CD4-positive, alpha-beta T cell treated with Interleukin-17A for 4 hours (primary cell): Measurements from ENCODE around the gene PEX10.

Experiments
- DNase-seq: peaks from one replicate; pipeline ENCODE4 v3.0.0-alpha.2; 2020; ENCODE audit warnings: mixed read lengths

PEX10 gene

DNA sequence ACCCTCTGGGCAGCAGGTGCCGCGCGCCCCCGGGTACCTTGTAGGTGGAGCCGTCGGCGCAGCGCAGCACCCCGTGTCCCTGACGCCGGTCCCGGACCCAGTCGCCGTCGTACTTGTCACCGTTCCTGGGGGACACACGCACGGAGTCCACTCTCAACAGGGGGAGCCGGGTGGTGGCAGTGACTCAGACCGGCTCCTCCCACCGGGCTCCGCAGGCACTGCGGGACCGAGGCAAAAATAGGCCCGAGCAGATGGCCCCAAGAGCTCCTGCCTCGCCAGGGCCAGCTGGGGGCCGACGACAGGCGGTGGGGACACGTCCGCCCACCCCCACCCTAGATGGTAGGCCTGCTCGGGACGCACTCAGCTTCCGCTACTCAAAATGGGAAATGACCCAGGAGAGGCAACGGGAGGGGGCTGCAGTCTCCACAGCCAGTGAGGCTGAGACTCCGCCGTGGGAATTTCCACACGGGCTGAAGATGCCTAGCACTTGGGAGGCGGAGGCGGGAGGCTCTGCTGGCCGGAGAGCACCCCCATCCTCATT lies 27.4 kb downstream of the PEX10 start:
- DNase-seq = no peak

DNA sequence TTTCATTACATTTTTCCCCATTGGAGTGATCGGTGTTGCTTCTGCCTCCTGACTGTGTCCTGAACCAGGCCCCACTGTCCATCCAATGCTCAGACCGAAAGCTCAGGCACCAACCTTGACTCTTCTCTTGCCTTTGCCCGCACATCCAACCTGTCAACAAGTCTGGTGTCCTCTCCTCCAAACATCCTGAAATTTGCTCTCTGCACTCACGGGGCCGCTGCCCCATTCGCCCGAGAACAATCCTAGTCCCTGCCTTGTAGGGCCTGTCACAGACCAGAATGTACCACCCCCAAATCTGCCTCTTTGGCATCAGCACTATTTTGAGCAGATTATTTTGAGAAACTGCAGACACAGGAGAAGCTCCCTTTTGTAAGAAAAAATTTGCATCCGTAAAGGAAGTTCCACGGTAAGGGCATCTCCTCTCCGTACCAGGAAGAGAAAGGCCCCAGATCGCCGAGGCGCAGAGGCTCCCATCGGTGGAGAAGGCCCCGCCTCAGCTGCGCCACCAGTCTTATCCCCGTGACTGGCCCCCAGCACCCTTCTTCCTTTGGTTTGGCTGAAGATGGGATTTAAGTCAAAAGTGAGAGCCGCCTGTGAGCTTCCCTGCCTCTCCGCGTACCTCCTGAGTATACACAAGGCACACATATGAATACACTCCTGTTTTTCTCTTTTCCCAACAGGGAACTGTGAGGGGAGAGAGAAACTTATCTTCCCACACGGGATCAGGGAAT lies 28.1 kb downstream of the PEX10 start:
- DNase-seq = no peak

DNA sequence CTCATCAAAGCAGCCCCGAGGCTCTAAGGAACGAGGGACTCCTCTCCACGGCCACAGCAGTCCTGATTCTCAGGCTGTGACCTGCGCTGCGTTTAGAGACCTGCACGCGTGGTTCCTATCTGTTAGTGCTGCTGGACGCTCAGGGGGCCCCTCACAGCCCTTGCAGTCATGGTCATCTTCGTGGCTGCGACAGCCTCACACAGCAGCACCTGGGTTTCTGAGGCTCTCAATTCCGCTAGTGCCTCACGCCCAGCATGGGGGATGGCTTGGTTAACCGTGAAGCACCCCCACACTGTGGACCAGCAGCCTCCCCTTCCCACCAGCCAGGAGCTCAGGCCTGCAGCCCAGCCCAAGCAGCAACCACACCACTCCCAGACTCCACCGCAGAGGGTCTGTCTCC lies 28.8 kb downstream of the PEX10 start:
- no peak for DNase-seq

DNA sequence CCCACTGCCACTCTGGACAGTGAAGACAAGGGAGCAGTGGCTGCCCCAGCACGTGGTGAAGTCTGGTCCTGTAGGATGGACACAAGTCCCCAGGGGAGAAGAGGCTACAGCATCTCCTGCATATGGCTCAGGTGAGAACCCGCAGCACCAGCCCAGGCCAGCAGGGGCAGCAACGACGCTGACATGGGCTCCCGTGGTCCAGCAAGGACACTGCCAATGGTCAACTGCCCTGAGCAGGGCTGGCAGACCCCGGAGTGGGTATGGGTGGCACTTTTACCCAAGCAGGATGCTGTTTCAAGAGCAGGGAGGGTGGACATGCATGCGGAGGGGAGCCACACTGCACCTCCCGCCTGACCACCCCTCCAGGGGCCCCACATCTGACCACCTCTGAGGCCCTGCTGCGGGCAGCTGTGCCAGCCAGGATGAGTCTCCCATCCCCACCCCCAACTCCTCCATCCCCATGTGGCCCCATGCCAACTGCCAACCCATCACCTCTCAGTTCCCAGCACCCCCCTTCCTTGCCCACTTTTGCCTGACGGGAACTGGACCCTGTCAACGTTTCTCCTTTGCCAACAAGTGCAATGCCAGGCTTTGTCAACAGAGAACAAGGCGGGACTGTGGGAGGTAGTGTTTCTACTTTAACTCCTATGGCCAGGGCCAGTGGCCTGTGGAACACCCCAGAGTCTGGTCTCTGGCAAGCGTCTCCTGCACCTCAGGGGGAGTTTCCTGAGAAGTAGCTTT lies 29.6 kb downstream of the PEX10 start:
- peak; percentile 38 for DNase-seq

DNA sequence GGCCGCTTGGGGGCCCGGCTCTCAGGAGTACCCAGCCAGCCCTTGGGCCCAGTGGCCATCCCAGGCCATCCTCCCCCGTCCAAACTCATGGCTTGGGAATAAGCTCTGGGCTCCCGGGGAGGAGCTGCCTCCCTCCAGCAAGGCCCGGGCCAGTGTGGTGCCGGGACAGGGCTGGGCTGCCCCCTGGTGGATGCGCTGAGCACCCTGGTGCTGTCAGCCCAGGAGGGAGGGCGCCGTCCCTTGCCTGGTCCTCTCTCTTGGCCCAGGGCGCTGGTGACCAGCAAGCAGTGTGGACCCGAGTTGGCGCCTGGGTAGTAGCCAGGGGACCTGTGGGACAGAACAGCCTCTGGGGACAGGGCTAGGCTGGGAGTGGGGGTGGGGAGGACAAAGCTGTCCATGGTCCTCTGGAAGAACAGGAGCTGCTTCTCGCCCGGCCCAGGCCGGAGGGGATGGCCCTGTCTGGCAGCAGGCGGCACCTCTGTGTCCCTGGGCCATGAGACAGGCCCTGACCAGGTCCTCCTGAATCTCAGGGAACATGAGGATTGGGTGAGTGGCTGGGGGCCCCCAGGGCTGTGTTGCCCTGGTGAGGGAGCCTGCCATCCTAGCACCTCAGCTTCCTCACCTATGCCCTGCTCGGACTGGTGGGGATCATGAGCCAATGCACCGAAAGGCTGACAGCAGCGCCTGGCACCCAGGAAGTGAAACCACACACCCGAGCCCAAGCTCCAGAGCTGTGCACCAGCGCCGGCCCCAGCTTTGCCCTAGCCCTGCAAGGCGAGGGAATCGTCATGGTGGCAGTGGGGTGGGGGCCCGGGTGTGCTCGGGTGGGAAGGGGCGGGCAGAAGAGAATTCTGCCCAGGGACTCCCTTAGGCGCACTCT lies 30.4 kb downstream of the PEX10 start:
- DNase-seq = peak; percentile 84

DNA sequence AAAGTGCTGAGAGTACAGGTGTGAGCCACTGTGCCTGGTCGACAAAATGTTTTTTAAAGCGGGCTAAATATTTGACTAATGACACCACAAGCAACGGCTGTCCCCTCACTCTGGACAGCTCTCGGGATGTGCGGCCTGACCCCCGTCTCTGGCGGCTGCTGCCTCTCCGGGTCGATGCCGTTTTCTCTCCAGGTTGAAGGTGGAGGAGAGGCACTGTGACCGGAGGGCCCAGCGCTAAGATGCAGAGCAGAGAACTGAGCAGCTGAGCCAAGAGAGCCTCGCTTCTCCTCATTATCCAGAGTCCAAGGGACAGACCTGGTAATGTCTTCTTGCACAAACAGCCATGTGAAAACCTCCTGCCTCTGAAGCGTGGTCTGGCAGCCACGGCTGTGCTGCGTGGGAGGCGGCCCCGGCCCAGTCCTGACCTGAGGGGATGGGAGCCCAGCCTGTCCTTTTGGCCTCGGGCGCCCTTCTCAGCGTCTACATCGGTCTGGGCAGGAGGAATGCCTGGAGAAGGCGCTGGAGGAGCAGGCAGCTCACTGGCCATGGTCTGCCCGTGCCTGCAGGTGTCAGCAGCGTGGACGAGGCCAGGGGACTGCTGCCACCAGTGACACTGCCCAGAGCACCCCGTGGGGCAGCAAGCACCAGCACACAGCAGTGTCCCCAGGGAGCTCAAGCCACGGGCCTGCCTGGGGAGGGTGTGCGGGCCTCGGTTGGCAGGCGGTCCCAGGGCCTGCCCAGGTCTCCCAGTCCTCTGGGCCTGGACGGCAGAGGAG lies 31.4 kb downstream of the PEX10 start:
- DNase-seq = no peak

DNA sequence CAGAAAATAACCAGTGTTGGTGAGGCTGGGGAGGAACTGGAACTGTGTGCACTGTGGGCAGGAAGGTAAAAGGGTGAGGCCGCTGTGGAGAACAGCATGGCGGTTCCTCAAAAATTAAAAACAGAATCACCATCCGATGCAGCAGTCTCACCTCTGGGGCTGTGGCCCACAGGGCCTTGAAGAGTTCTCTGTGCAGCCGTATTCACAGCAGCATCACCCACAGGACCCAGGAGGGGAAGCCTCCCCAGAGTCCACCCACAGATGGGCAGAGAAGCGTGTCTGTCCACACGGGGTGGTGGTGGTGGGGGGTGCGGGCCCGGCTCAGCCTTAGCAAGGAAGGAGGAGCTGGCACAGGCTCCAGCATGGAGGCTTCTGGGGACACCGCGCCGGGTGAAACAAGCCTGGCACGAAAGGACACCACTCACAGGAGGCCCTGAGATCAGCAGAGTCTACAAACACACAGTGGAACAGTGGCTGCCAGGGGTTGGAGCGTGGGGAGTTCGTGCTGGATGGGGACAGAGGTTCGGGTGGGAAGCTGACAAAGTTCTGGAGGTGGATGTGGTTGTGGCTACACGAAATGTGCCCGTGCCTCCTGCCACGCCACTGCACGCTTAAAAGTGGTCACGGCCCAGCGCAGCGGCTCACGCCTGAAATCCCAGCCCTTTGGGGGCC lies 32.5 kb downstream of the PEX10 start:
- no peak for DNase-seq

DNA sequence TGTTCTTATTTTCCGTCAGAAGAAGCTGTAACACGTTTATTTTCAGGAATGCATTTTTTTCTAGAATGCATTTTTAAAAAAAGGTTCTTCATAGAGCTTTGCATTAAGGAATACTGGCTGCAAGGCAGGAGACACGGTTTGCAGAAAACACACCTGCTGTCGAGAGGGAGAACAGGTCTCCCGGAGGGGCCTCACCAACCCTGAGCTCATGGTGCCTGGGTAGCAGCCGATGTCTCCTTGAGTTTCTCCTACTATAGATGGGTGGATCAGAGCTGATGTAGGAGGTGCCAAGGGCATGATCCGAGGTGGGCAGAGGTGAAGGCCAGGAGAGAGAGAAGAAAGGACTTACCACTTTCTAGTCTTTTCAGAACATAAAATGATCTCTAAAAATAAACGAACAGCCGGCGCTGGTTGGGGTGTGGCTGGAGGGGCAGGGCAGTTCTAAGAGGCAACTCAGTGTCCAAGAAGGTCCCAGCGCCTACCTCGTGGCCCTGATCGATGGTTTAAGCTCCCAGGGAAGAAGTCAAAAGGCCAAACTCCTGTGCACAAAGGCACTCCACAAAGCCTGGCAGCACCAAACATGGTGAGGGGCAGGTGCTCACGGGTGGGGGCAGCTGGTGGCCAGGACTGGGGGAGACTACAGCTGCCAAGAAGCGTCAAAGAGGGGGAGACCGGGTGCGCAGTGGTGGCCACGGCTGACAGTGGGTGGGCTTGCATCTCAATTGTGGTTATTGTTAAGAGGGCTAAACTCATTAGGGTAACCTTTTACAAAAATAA lies 33.2 kb downstream of the PEX10 start:
- no peak for DNase-seq

DNA sequence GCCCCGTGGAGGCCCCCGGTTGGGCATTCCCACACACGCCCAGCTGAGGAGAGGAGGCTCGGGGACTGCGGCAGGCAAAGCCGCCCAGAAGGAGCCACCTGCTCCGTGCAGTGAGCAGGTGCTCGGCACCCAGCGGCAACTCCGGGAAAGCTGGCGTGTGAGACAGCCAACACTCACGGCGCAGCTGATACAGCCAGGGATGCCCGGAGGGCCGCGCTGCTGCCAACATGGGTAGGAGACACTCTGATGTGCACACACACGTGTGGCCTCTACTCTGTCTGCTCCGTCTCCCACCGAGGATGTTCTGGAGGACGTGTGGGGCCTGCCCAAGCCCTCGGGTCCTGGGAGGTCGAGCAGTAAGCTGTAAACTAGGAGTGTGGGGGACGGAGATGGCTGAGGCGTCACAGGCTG lies 33.9 kb downstream of the PEX10 start:
- DNase-seq = no peak

DNA sequence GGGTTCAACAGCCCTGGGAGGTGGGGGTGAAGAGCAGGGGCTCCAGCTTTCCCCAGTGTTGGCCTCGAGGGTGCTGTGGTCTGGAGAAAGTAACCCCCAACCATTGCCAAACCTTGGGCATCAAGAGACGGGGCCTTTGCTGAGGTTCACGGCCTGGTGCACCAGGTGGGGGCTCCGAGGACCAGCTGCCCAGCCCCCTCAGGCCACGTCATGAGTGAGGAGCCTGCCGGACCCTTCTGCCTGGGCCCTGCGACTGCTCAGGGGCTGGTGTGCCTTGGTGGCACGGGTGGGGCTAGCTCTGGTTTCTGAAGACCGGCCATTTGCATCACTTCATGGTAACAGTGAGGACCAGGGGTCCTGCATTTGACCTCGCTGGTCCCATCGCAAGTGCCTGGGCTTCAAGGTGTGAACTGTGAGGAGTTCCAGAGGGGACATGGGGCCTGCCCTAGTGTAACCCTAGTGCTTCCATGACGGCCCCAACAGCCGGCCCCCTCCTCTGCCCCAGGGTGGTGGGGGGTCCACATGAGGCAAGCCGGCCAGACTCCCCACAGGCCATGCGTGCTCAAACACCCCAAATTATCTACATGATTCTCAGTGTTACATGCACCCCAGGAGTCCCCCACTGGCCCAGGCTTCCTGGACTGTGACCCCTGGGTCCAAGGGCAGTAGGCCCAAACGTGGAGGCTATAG lies 34.5 kb downstream of the PEX10 start:
- DNase-seq = no peak

DNA sequence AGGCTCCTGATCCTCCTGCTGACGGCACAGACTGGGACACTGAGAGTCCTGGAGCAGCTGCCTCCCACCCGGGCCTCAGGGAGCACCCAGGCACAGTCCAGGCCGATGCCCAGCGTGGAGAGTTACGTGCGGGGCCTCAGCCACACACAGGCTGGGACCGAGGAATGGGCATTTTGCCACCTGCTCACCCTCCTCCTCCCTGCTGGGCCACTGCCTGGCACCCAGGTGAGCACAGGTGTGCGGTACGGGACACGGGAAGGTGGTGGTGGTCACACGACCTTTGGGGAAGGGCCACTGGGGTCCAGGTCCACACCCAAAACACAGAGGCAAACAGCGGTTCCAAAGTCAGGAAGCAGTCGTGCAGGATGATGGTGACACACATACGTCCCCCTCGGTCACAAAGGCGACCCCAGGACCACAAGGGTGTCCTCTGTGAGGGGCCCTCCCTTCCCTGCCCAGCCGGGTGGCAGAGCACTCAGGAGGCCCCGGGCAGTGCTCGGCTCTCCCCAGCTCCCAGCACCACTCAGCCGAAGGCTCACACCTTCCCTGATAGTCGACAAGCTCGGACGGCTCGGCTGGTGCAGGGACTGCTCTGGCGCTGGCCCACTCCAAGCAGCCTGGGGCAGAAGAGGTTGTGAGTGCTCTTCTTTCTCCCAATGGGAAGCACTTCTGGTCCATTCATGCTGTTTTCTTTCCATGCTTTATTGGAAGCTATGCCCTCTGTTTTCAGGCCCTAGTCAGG lies 35.3 kb downstream of the PEX10 start:
- no peak for DNase-seq

DNA sequence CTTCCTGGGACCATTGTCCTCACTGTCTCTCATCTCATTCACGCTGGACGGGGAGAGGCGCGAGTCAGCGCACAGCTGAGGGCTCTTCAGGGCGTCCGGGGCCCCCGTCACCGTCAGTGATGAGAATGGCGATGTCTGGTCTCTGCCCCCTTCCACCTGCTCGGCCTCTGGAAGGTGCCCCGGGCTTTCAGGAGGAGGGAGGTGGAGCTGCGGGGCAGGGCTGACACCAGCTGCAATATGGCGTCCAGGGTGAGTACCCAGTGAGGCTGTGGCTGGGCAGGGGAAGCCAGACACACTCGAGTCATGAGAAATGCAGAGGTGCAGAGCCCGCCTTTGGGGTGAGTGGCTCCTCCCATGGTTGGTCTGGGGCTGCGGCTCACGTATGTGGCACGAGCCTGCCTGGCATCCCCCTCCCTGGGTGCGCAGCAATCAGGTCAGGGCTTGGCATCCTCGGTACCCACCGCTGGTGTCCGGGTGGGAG lies 36.1 kb downstream of the PEX10 start:
- DNase-seq = no peak

DNA sequence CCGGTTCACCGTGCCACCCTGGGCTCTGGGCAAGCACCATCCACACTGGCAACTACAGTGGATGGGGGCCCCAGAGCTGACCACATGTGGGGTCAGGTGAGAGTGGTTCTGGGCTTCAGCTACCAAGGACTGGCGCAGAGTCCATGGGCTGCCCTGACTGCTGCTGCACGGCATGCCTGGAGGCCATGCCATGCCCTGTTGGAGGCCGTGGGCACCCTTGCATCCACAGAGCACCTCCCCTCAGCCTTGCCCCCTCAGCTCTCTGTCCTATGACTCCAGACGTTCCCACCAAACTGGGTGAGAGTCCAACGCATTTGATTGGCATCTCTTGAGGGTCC lies 36.5 kb downstream of the PEX10 start:
- no peak for DNase-seq

DNA sequence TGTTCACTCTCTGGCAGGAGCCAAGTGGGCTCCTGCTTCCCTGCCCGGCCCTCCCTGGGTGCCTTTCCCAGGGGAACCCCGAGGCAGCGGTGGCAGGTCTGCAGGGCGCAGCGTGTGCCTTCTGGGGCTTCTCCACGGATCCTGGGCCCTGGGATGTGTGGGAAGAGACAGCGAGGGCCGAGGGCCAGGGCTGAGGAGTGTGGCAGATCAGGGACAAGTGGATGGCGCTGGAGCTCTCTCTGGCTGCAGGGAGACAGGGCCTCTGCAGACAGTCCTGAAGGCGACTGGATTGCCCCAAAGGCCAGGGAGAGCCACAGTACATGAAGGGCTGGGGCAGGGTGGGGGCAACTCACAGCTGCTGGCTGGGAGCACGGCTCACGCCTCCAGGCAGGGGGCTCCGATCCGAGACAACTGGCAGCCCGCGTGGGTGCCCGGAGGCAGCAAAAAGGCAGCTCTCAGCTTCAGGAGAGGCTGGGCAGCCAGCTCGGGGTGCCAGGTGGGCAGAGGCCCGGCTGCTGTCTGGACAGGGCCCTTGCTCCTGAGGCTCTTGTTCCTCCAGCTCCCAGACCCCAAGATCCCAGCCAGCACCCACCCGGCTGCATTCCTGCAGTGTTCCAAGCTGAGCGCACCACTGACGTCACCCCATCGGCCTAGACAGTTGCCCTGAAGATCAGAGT lies 37.0 kb downstream of the PEX10 start:
- no peak for DNase-seq

DNA sequence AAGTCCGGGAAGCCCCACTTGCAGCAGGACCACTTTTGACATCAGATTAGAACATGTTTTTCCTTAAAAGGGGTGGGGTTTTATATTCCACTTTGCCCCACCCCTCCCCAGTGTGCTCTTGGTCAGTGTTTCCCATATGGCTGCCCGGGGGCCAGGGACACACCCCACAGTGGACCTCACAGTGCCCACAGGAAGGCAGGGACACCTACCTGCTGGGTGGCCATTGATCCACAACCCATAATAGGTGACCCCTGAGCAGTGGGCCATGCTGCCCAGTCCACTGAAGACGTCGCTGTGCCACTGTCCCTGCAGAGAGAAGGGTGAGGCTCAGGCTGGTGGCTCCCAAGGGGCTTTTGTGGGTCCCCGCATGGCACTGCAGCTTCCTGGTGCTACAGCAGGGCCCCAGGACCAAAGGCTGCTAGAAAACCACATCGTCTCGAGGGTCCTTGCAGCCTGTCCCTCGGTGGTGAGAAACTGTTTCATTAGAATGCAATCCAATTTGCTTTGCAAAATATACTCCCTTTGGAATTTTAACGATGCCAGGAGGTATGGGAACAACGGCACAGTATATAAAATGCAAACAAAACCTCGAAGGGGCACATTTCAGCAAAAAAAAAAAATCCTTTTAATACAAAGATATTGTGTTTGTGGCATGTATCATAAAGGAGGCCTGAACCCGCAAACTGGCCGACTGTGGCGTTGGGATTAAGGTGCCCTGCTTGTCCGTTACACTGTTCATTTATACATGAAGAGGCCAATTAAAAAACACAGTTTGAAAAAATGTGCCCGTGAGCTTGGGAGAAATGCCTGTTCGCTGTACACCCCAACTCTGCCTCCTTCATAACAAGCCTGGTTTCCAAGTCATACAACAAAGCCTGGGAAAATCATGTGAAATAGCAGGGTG lies 37.9 kb downstream of the PEX10 start:
- DNase-seq = no peak

DNA sequence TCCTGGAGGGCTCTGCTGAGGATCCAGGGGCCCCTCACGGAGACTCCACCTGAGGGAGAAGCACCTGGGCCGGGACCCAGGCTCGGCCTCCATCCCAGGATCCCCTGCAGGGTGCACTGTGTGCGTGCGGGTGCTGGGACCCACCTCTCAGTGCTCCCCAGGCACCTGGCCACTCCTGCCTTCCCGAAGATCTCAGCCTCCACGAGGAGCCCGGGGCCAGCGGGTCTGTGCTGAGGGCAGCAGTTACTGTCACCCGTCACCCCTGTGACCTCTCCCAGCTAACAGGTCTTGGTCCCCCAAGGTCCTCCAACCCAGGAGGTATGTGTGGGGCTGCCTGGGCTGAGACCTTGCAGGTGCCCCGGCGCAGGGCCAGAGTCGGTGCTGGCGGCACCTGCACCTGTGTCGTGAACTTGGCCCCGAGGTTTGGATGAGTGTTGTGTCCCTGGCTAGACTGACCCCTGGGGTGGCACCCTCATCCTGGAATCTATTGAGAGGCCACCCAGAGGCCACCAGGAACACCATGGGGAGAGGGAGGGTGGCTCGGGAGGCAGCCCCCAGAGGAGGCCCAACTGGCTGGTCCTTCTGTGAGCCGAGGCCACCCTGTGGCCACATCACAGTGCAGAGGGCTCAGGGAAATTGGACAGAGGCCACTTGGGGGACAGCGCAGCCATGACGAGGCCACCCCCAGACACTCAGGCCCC lies 38.7 kb downstream of the PEX10 start:
- no peak for DNase-seq
